ENCODE data around the gene TTC7B. TPM values are rescaled to one million over a fixed set of nuclear protein-coding genes. Genes with fewer than 3 reads are reported as not detected.

Gene TTC7B
- total RNA-seq, 1 donor from 2014 or later: 55.5 TPM

GRCh38 chr14:90757452-90757851 lies 58.8 kb downstream of the TTC7B start:
- Histone ChIP-seq H3K36me3 (no peaks in the 10 kb centered on the region), H3K4me1 (peaks cover 29% of the 10 kb centered on the region), H3K4me3 (peak overlapping the region; percentile 72), H3K9me3 (replicated peaks) (peaks cover 2% of the 10 kb centered on the region), H3K27me3 (ENCODE audit: low read depth) (no peaks in the 10 kb centered on the region), H3K27ac (replicated peaks) (peak overlapping the region; percentile 80)
- intact Hi-C loops (cut with micrococcal nuclease): no loop called here
- no peak for DNase-seq
- no peak for TF ChIP-seq CTCF (IDR thresholded peaks at IDR 0.05; ENCODE audit: borderline replicate concordance)

- H3K9me3 ChIP-seq (replicated peaks): no peaks in the 10 kb centered on the region
- H3K27ac ChIP-seq (replicated peaks): no peak overlapping the region
- H3K4me3 ChIP-seq: no peak overlapping the region
- no peaks in the 10 kb centered on the region for H3K27me3 ChIP-seq (ENCODE audit: low read depth)
- DNase-seq: no peak
- no peaks in the 10 kb centered on the region for H3K36me3 ChIP-seq
- TF ChIP-seq CTCF (IDR thresholded peaks at IDR 0.05; ENCODE audit: borderline replicate concordance): no peak
- intact Hi-C loops (cut with micrococcal nuclease): no loop called here
- H3K4me1 ChIP-seq: peaks cover 29% of the 10 kb centered on the region
These were observed 59.4 kb downstream of the TTC7B start for GRCh38 chr14:90756755-90757345.

- intact Hi-C loops (cut with micrococcal nuclease): no loop called here
- H3K4me3 ChIP-seq: no peak overlapping the region
- H3K27ac ChIP-seq (replicated peaks): no peak overlapping the region
- peaks cover 29% of the 10 kb centered on the region for H3K4me1 ChIP-seq
- DNase-seq: no peak
- no peaks in the 10 kb centered on the region for H3K36me3 ChIP-seq
- no peaks in the 10 kb centered on the region for H3K27me3 ChIP-seq (ENCODE audit: low read depth)
- no peak for TF ChIP-seq CTCF (IDR thresholded peaks at IDR 0.05; ENCODE audit: borderline replicate concordance)
- H3K9me3 ChIP-seq (replicated peaks): peaks cover 2% of the 10 kb centered on the region
These were observed 60.4 kb downstream of the TTC7B start for GRCh38 chr14:90755661-90756304.

GRCh38 chr14:90753456-90754005 lies 62.7 kb downstream of the TTC7B start:
- TF ChIP-seq CTCF (IDR thresholded peaks at IDR 0.05; ENCODE audit: borderline replicate concordance): no peak
- DNase-seq: no peak
- Histone ChIP-seq H3K27me3 (ENCODE audit: low read depth) (no peaks in the 10 kb centered on the region), H3K4me3 (no peak overlapping the region), H3K27ac (replicated peaks) (no peak overlapping the region), H3K9me3 (replicated peaks) (peaks cover 25% of the 10 kb centered on the region), H3K36me3 (no peaks in the 10 kb centered on the region), H3K4me1 (peaks cover 8% of the 10 kb centered on the region)
- intact Hi-C loops (cut with micrococcal nuclease): no loop called here

GRCh38 chr14:90750701-90751100 lies 65.5 kb downstream of the TTC7B start:
- intact Hi-C loops (cut with micrococcal nuclease): no loop called here
- no peaks in the 10 kb centered on the region for H3K4me1 ChIP-seq
- H3K4me3 ChIP-seq: no peak overlapping the region
- no peak for DNase-seq
- no peak overlapping the region for H3K27ac ChIP-seq (replicated peaks)
- peaks cover 37% of the 10 kb centered on the region for H3K9me3 ChIP-seq (replicated peaks)
- H3K36me3 ChIP-seq: no peaks in the 10 kb centered on the region
- TF ChIP-seq CTCF (IDR thresholded peaks at IDR 0.05; ENCODE audit: borderline replicate concordance): no peak
- no peaks in the 10 kb centered on the region for H3K27me3 ChIP-seq (ENCODE audit: low read depth)

All from left ventricle myocardium inferior (tissue), 1 donor.